ENCODE data around the gene ALKBH4.
"Not testable (repeated sequence)": the region's sequence is repeated elsewhere in the genome, so short reads cannot be mapped to it uniquely, and the experiment has no call there.

The ALKBH4 gene

GRCh38 chr7:102459221-102459844 is 5.3 kb downstream of the ALKBH4 start:
- Histone ChIP-seq H2AFZ (no peak overlapping the region), H3K27ac (no peak overlapping the region), H3K36me3 (ENCODE audit: control insufficient read depth, insufficient read depth, low read length) (no peaks in the 10 kb centered on the region), H3K4me3 (ENCODE audit: low read depth, low read length) (no peak overlapping the region), H3K4me1 (peaks cover 6% of the 10 kb centered on the region), H3K79me2 (peaks cover 17% of the 10 kb centered on the region), H3K9me3 (ENCODE audit: control insufficient read depth, low read length) (no peaks in the 10 kb centered on the region), H3K27me3 (ENCODE audit: control insufficient read depth, insufficient read depth, low read length) (no peaks in the 10 kb centered on the region), H3K4me2 (ENCODE audit: low read length) (no peak overlapping the region), H3K9ac (no peak overlapping the region)
- no peak for TF ChIP-seq CTCF (IDR thresholded peaks at IDR 0.05)

GRCh38 chr7:102457352-102457924 is 7.2 kb downstream of the ALKBH4 start:
- Histone ChIP-seq H3K27ac (no peak overlapping the region), H3K4me2 (ENCODE audit: low read length) (no peak overlapping the region), H3K4me1 (no peaks in the 10 kb centered on the region), H3K36me3 (ENCODE audit: control insufficient read depth, insufficient read depth, low read length) (no peaks in the 10 kb centered on the region), H3K27me3 (ENCODE audit: control insufficient read depth, insufficient read depth, low read length) (no peaks in the 10 kb centered on the region), H3K9ac (no peak overlapping the region), H3K4me3 (ENCODE audit: low read depth, low read length) (no peak overlapping the region), H2AFZ (no peak overlapping the region), H3K9me3 (ENCODE audit: control insufficient read depth, low read length) (no peaks in the 10 kb centered on the region), H3K79me2 (peaks cover 3% of the 10 kb centered on the region)
- no peak for TF ChIP-seq CTCF (IDR thresholded peaks at IDR 0.05)

GRCh38 chr7:102456327-102456726 is 8.3 kb downstream of the ALKBH4 start:
- no peak overlapping the region for H3K4me2 ChIP-seq (ENCODE audit: low read length)
- H3K9me3 ChIP-seq (ENCODE audit: control insufficient read depth, low read length) = no peaks in the 10 kb centered on the region
- H3K79me2 ChIP-seq = no peaks in the 10 kb centered on the region
- H2AFZ ChIP-seq = no peak overlapping the region
- no peak overlapping the region for H3K4me3 ChIP-seq (ENCODE audit: low read depth, low read length)
- H3K9ac ChIP-seq = no peak overlapping the region
- no peak overlapping the region for H3K27ac ChIP-seq
- no peaks in the 10 kb centered on the region for H3K27me3 ChIP-seq (ENCODE audit: control insufficient read depth, insufficient read depth, low read length)
- no peaks in the 10 kb centered on the region for H3K36me3 ChIP-seq (ENCODE audit: control insufficient read depth, insufficient read depth, low read length)
- no peak for TF ChIP-seq CTCF (IDR thresholded peaks at IDR 0.05)
- H3K4me1 ChIP-seq = no peaks in the 10 kb centered on the region

- H3K36me3 ChIP-seq (ENCODE audit: control insufficient read depth, insufficient read depth, low read length) = no peaks in the 10 kb centered on the region
Measured at GRCh38 chr7:102455596-102455995, 9.1 kb downstream of the ALKBH4 start.

GRCh38 chr7:102454932-102455331 is 9.7 kb downstream of the ALKBH4 start:
- not testable (repeated sequence) for H3K4me3 ChIP-seq (ENCODE audit: low read depth, low read length); H3K79me2 ChIP-seq; H3K9me3 ChIP-seq (ENCODE audit: control insufficient read depth, low read length); H2AFZ ChIP-seq; H3K4me2 ChIP-seq (ENCODE audit: low read length); H3K9ac ChIP-seq; H3K27ac ChIP-seq; H3K4me1 ChIP-seq; H3K36me3 ChIP-seq (ENCODE audit: control insufficient read depth, insufficient read depth, low read length); H3K27me3 ChIP-seq (ENCODE audit: control insufficient read depth, insufficient read depth, low read length)

More at GRCh38 chr7:102455596-102455995, 9.1 kb downstream of the ALKBH4 start:
- H3K79me2 ChIP-seq = no peaks in the 10 kb centered on the region
- H3K4me3 ChIP-seq (ENCODE audit: low read depth, low read length) = no peak overlapping the region
- no peak overlapping the region for H2AFZ ChIP-seq
- H3K27me3 ChIP-seq (ENCODE audit: control insufficient read depth, insufficient read depth, low read length) = no peaks in the 10 kb centered on the region
- H3K4me2 ChIP-seq (ENCODE audit: low read length) = no peak overlapping the region
- no peaks in the 10 kb centered on the region for H3K9me3 ChIP-seq (ENCODE audit: control insufficient read depth, low read length)
- TF ChIP-seq CTCF (IDR thresholded peaks at IDR 0.05) = no peak
- no peak overlapping the region for H3K9ac ChIP-seq
- H3K4me1 ChIP-seq = no peaks in the 10 kb centered on the region
- H3K27ac ChIP-seq = no peak overlapping the region
